ENCODE results near the gene PRSS38. TPM values are rescaled to one million over a fixed set of nuclear protein-coding genes. Genes with fewer than 3 reads are reported as not detected.

The PRSS38 gene
- total RNA-seq: not detected in 2 replicates

- no peak for DNase-seq (ENCODE audit: low read depth)
Measured at GRCh38 chr1:227815468-227816409, at the start of gene PRSS38. Gene PRSS38 (plus strand): TSS chr1:227815675. CDS start chr1:227815717, 42 bp downstream.

GRCh38 chr1:227766015-227766634, 49.4 kb upstream of the PRSS38 start:
- DNase-seq (ENCODE audit: low read depth): peak; percentile 21

- no peak for DNase-seq (ENCODE audit: low read depth)
Measured at GRCh38 chr1:227766653-227767277, 48.7 kb upstream of the PRSS38 start.

GRCh38 chr1:227767401-227768124, 47.9 kb upstream of the PRSS38 start:
- no peak for DNase-seq (ENCODE audit: low read depth)

GRCh38 chr1:227768125-227768439, 47.4 kb upstream of the PRSS38 start:
- DNase-seq (ENCODE audit: low read depth): no peak

- no peak for DNase-seq (ENCODE audit: low read depth)
Measured at GRCh38 chr1:227768640-227769039, 46.8 kb upstream of the PRSS38 start.

GRCh38 chr1:227769047-227769935, 46.2 kb upstream of the PRSS38 start:
- no peak for DNase-seq (ENCODE audit: low read depth)

- DNase-seq (ENCODE audit: low read depth): no peak
Measured at GRCh38 chr1:227769936-227770494, 45.5 kb upstream of the PRSS38 start.

- no peak for DNase-seq (ENCODE audit: low read depth)
Measured at GRCh38 chr1:227770812-227771211, 44.7 kb upstream of the PRSS38 start.

- DNase-seq (ENCODE audit: low read depth): no peak
Measured at GRCh38 chr1:227771326-227771725, 44.1 kb upstream of the PRSS38 start.

- DNase-seq (ENCODE audit: low read depth): no peak
Measured at GRCh38 chr1:227771771-227772170, 43.7 kb upstream of the PRSS38 start.

- no peak for DNase-seq (ENCODE audit: low read depth)
Measured at GRCh38 chr1:227773558-227773957, 41.9 kb upstream of the PRSS38 start.

- no peak for DNase-seq (ENCODE audit: low read depth)
Measured at GRCh38 chr1:227774051-227774731, 41.3 kb upstream of the PRSS38 start.

GRCh38 chr1:227774821-227775661, 40.4 kb upstream of the PRSS38 start:
- DNase-seq (ENCODE audit: low read depth): no peak

GRCh38 chr1:227775841-227776240, 39.6 kb upstream of the PRSS38 start:
- DNase-seq (ENCODE audit: low read depth): no peak

- no peak for DNase-seq (ENCODE audit: low read depth)
Measured at GRCh38 chr1:227776331-227776771, 39.1 kb upstream of the PRSS38 start.

GRCh38 chr1:227777156-227777555, 38.3 kb upstream of the PRSS38 start:
- no peak for DNase-seq (ENCODE audit: low read depth)

- no peak for DNase-seq (ENCODE audit: low read depth)
Measured at GRCh38 chr1:227777646-227778045, 37.8 kb upstream of the PRSS38 start.

- no peak for DNase-seq (ENCODE audit: low read depth)
Measured at GRCh38 chr1:227778401-227778947, 37.0 kb upstream of the PRSS38 start.
